GM21529 (cell line): ENCODE measurements around the gene GPS1.

ENCODE experiments used
- ATAC-seq: cut with Tn5 transposase; IDR thresholded peaks from one replicate; pipeline ENCODE4 v1.9.1; 2021; ENCODE audit not compliant: unreplicated experiment

GPS1 gene

DNA sequence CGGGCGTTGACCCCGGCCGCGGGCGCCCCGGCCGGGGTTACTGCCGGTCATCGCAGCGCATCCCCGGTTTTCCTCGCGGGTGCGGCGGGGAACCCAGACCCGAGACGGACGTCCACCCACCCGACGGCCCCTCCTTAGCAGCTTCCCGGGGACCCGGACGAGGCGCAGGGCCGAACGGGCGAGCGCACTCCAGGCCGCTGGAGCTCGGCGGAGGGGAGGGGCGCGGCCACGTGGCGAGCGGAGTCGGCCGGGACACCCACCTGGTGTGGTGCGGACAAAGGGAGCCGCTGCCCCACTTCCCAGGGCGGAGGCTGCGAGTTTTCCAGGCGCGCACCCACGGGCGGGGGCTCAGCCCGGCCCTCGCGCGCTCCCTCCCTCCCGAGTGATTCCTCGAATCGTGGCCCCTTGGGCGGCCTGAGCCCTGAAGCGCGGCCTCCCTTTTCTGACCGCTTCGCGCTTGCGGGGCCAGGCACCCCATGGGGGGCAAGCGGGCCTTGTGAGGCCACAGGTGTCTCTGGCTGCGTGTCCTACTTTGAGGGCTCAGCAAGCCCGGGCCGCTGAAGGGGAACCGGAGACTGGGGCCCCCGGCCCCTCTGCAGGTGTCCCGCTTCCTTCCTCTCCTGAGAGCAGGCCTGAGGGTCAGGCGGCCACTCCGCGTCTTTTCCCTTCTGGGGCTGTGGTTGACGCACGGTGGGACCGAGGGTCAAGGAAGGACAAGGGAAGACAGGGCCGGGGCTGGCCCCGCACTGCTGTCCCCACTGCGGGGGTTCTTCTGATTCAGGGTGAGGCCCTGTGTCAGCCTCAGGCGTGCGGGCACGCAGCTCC lies 47.5 kb downstream of the GPS1 start:
- ATAC-seq, result peak; percentile 5

DNA sequence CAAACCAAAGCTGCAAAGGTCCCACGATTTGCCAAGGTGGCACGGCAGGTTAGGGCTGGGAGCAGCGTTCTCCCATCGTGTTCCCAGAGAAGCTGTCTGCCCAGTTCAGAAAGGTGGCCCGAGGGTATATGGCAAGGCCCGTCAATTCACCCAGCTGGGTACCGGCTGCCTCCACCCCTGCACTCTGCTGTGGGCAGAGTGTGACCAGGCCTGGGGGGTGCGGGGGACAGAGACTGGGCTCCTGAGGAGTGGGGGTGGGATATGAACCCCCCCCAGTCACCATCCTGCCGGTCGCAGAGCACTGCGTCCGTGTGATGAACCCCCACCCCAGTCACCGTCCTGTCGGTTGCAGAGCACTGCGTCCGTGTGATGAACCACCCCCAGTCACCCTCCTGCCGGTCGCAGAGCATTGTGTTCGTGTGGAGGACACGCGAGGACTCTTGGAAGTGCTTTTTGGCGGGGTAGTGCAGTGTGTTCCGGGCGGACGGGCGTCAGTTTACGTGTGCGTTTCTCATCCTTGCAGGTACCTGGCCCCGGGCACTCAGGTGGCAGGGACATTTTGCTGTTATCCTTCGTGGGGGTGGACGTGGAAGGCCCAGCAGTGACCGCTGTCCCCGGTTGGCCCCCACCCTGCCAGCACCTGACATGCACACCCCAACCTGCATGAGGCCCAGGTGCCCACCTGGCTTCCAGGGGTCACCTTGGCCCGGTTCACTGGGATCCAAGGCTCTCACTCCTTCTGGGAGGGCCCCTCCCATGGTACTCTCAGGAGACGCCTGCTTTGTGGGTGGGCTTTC lies 49.0 kb downstream of the GPS1 start:
- ATAC-seq, result no peak

GRCh38 chr17:82101301-82101715 lies 49.6 kb downstream of the GPS1 start:
- ATAC-seq, result no peak

DNA sequence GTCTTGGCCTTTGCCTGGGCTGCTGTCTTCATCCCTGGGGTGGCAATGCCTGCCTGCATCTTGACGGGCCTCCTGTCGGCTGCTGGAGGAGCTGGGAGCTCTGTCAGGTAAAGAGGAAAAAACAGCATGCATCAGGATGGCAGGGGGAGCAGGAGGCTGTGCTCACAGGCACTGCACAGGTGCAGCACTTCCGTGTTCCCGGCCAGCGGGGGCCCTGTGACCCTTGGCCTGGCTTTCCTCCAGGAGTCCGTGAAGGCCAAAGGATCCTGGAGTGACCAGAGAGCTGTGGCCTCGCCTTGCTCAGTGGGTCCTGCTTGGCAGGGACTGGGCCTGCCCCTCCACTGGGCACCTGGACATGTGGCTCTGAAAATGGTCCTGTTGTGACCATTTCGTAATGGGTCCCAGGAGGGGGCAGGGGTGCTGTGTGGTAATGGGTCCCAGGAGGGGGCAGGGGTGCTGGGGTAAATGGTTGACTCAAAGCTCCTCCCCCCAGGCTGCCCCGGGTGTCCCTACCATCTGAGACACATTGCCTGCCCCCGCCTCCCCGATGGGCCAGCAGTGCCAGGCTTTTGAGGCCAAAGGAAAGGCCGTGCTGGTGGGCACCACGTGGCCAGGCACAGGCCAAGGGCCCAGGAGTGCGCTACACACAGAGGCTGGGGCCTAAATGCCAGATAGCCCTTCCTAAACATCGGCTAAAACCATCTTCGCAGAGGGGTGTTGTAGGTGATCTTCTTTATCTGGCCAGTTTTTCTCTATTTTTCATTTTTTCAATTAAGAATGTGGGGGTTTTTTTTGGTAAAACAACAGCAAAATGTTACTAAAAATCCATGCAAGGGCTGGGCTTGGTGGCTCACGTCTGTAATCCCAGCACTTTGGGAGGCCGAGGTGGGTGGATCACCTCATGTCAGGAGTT lies 50.3 kb downstream of the GPS1 start:
- ATAC-seq, result no peak

DNA sequence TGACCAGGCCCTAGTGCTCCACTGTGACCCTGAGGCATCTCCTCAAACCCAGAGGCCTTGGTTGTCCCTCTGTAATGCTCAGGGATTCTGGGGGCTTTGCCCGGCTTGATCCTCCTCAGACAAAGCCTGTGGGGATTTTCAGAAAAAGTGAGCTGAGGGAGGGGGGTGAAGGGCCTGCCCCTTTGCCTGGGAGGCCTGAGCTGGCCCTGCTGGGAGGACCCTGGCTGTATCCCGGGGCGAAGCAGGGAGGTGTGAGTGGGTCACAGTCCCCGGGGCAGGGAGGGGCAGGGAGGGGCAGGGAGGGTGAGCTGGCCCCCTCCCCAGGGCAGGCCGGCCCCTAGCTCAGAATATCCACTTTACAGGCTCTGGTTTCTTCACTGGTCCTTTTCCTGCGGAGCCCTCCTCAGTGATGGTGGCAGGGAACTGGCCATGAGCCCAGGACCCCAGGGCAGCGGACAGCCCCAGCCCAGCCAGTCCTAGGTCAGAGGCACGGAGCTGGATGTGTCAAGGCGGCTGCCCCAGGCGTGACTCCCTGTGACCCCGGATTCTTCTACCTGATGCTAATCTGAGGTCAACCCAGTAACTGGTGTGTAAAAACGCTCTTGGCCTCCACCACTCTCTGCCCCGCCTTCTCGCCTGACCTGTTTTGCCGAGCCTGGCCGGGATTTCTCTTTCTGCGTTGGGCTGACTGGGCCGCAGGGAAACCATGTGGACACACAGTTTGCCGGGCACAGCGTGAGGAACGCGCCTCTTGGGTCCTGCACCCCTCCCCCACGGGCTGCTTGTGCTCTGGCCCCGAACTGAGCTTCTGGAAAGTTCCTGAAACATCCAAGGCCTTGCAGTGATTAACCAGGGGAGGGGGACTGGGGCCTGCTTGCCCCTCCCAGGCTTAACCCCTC lies 52.1 kb downstream of the GPS1 start:
- no peak for ATAC-seq

DNA sequence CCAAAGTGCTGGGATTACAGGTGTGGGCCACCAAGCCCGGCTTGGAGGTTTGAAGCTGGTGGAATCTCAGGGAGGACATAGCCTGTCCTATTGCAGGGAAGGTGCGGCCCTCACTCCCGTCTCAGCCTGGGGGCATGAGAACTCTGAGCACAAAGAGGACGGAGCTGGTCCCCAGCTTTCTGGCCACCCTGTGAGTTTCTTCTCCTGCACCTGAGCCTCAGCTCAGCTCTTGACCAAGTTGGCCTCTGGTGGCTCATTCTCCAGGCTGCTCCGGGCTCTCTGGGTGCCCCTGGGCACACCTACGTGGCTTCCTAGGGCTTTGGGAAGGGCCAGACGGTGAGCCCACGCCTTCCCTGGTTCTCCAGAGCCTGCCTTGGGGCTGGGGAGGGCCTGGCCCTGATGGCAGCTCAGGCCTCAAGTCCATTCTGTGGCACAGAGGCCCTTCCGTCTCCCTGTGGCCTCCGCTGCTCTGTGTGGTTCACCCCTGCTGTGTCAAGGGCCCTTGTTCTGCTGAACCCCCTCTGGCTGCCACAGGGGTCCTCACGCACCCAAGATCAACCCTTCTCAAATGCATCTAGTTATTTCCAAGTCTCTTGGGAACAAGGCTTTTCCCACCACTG lies 53.2 kb downstream of the GPS1 start:
- no peak for ATAC-seq

DNA sequence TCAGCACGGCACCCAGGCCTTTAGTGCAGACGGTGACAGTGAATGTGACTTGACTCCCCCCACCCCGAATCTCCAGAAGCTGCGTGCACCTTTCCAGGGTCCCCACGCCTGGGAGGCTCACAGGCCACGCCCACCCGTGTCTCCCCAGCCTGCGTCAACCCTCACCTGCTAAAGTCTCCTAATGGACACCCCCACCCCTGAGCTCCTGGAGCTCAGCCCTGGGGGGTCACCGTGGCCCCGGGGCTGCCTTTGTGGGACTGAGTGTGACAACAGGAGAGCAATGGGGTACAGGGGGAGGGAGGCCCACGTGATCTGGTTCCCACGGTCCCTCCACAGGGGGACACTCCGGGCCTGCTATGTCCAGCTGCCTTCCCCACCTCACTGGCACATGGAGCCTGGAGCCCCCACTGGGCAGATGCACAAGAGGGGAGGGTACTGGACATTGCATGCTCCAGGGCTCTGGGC lies 53.8 kb downstream of the GPS1 start:
- ATAC-seq, result no peak

DNA sequence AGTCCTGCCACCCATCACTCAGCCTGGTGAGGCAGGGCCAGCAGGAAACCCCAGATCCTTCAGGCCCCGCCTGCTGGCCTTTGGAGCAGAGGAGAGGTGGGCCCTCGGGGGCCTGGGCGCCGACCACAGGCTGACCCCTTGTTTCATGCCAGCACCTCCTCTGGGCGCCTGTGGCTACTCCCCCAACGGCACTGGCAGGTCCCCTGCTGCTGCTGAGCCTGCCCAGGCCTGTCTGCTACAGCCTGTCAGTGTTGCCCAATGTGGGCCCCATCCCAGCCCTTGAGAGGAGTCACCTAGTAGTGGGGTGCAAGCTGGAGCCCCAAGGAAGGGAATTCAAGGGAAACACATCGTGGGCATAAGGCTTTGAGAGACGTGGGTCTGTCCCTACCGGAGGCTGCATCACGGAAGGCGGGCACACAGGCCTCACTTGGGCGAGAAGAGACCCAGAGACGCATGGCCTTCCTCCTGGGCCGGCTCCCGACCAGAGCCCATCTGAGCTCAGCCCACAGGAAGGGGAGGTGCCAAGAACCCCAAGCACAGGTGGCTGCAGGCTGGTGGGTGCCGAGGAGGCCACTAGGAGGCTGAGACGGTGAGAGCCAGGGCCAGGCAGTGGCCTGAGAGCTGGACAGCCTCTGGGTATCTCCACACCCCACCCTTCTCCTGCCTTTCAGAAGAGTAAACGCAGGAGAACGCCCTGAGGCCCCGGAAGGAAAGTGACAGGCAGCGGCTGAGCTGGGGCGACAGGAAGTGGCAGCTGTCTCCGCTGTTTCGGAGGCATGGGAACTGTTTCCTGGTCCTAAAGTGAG lies 54.4 kb downstream of the GPS1 start:
- ATAC-seq, result peak; percentile 82

DNA sequence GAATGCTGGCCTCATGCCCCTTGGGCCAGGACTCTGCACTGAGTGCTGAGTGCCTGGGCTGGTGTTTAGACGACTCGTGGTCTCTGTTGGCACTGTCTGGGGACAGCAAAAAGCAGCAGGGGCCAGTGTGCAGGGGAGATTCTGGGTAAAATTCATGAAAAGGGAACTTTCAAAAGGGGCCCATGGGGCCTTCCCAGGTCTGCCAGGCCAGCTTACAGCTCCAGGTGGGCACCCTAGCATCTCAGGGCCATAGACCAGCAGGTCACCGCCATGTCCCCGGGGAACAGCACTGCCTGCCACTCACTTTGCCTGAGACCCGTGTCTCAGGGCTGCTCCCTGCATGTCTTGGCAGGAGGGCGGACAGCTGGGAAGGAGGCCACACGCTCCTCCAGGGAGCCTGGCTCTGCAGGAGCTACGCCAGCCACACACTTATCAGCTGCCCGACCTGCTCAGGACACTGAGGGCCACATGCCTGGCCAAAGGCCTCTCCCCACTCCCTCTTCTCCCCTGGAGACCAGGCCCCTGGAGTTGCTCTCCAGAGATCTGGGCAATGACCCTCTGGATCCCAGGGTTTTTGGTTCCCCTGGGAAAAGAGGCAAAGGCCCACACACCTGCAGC lies 55.1 kb downstream of the GPS1 start:
- no peak for ATAC-seq
